ENCODE data around the gene ZSWIM4. TPM values are rescaled to one million over a fixed set of nuclear protein-coding genes. Genes with fewer than 3 reads are reported as not detected.

Gene ZSWIM4
- polyA plus RNA-seq, 1 of the 3 experiments (the other 2 are of a cell fraction), result 4.7 TPM

- H3K9me2 ChIP-seq, result no peaks in the 10 kb centered on the region
- H3K4me1 ChIP-seq (ENCODE audit: control insufficient read depth in 1 of 2, insufficient read depth in 2 of 2, low read depth in 1 of 2, low read length in 1 of 2), result peaks cover 6 to 17% of the 10 kb centered on the region in 2 experiments; a peak in 3 of 4 replicates
- H3K4me2 ChIP-seq, result no peak overlapping the region
- ChIA-PET POLR2A (interaction anchor here (1.0 to 1.5 kb wide), 2 partner anchors 128 to 198 kb away, joined by 3 to 6 read pairs; a partner anchor contains a TSS), CTCF (interaction anchor here (1.5 to 13.8 kb wide), 4 partner anchors 184 to 261 kb away, joined by 3 to 146 read pairs (median 22); partner anchors contain the start of genes ASF1B and MISP3)
- H2AFZ ChIP-seq (ENCODE audit: low read depth), result no peak overlapping the region
- TF ChIP-seq FOXM1 (IDR thresholded peaks at IDR 0.05; ENCODE audit: low read depth) (no peak), TAF1 (IDR thresholded peaks at IDR 0.05; ENCODE audit: borderline replicate concordance, low read depth, low read length) (no peak), PBX3 (IDR thresholded peaks at IDR 0.05) (no peak), MXI1 (IDR thresholded peaks at IDR 0.05; ENCODE audit: low read depth, low read length) (no peak), GATA2 (CRISPR knock-in tag; IDR thresholded peaks at IDR 0.05) (no peak), SIN3A (IDR thresholded peaks at IDR 0.05; ENCODE audit: borderline replicate concordance, low read depth, low read length) (no peak), REST (IDR thresholded peaks at IDR 0.05; ENCODE audit: low read depth, low read length) (no peak), ELF1 (IDR thresholded peaks at IDR 0.05) (no peak)
- no peaks in the 10 kb centered on the region for H3K27me3 ChIP-seq (ENCODE audit: insufficient read depth)
- peaks cover 9% of the 10 kb centered on the region for H3F3A ChIP-seq (replicated peaks; ENCODE audit: insufficient read depth)
- H4K20me1 ChIP-seq (ENCODE audit: insufficient read depth), result no peaks in the 10 kb centered on the region
- no peak overlapping the region for H3K9ac ChIP-seq
- WGBS (ENCODE audit: low lambda C conversion rate), result 96% methylated on average over 3 of the region's 5 CpGs
- DNase-seq, result peak; percentile 18
- no peak overlapping the region for H3K27ac ChIP-seq (ENCODE audit: low read depth in 2 of 2, low read length in 1 of 2)
- H3K4me3 ChIP-seq (ENCODE audit: low read depth in 2 of 2, low read length in 1 of 2), result no peak overlapping the region
- no peaks in the 10 kb centered on the region for H3K36me3 ChIP-seq (replicated peaks in 1 of 2; ENCODE audit: control insufficient read depth in 1 of 2, insufficient read depth in 2 of 2, low read length in 1 of 2)
- H3K9me3 ChIP-seq, result no peaks in the 10 kb centered on the region
- no peaks in the 10 kb centered on the region for H3K79me2 ChIP-seq (ENCODE audit: insufficient read depth)
Observed at GRCh38 chr19:13875824-13876223, 80.6 kb downstream of the ZSWIM4 start.

- CTCF ChIA-PET, result interaction anchor here (0.7 to 13.8 kb wide), 5 partner anchors 155 to 260 kb away, joined by 3 to 146 read pairs (median 3); partner anchors contain the start of genes ASF1B, IL27RA and MISP3
- Histone ChIP-seq H3K4me2 (no peak within 1 kb of the TSS), H3K36me3 (replicated peaks in 1 of 2; ENCODE audit: control insufficient read depth in 1 of 2, insufficient read depth in 2 of 2, low read length in 1 of 2) (no peaks in the 10 kb centered on the region), H4K20me1 (ENCODE audit: insufficient read depth) (no peaks in the 10 kb centered on the region), H2AFZ (ENCODE audit: low read depth) (no peak within 1 kb of the TSS), H3K79me2 (ENCODE audit: insufficient read depth) (no peaks in the 10 kb centered on the region), H3K27ac (ENCODE audit: low read depth in 2 of 2, low read length in 1 of 2) (no peak within 1 kb of the TSS), H3F3A (replicated peaks; ENCODE audit: insufficient read depth) (peaks cover 2% of the 10 kb centered on the region), H3K4me3 (ENCODE audit: low read depth in 2 of 2, low read length in 1 of 2) (no peak within 1 kb of the TSS), H3K27me3 (ENCODE audit: insufficient read depth) (no peaks in the 10 kb centered on the region), H3K9me3 (no peaks in the 10 kb centered on the region), H3K4me1 (ENCODE audit: control insufficient read depth in 1 of 2, insufficient read depth in 2 of 2, low read depth in 1 of 2, low read length in 1 of 2) (peaks cover 7 to 22% of the 10 kb centered on the region in 2 experiments; a peak in 3 of 4 replicates), H3K9me2 (no peaks in the 10 kb centered on the region), H3K9ac (no peak within 1 kb of the TSS)
- TF ChIP-seq EZH2phosphoT487 (IDR thresholded peaks at IDR 0.05; ENCODE audit: borderline replicate concordance, low read depth) (no peak), TCF12 (IDR thresholded peaks at IDR 0.05) (no peak), TAF1 (IDR thresholded peaks at IDR 0.05; ENCODE audit: borderline replicate concordance, low read depth, low read length) (no peak), PBX3 (IDR thresholded peaks at IDR 0.05) (no peak), NFIC (IDR thresholded peaks at IDR 0.05; ENCODE audit: borderline replicate concordance) (no peak), USF1 (IDR thresholded peaks at IDR 0.05; ENCODE audit: borderline replicate concordance, low read depth) (no peak), POLR2AphosphoS5 (IDR thresholded peaks at IDR 0.05; ENCODE audit: low read depth, low read length) (no peak), GATA2 (CRISPR knock-in tag; IDR thresholded peaks at IDR 0.05) (no peak), ZBTB33 (IDR thresholded peaks at IDR 0.05; ENCODE audit: borderline replicate concordance, low read depth) (no peak), TEAD4 (IDR thresholded peaks at IDR 0.05; ENCODE audit: borderline replicate concordance, insufficient read depth) (no peak), FOXJ3 (CRISPR knock-in tag; IDR thresholded peaks at IDR 0.05) (no peak), MEF2A (IDR thresholded peaks at IDR 0.05; ENCODE audit: borderline replicate concordance, low read depth) (no peak), YY1 (IDR thresholded peaks at IDR 0.05; ENCODE audit: low read depth) (no peak)
- 48% methylated on average over 5 of the region's 5 CpGs for WGBS (ENCODE audit: low lambda C conversion rate)
- peak; percentile 17 for DNase-seq
- POLR2A ChIA-PET, result no interaction called here
Observed at GRCh38 chr19:13876834-13877233, 81.6 kb downstream of the ZSWIM4 start, which contains the start of gene NANOS3. NANOS3 (plus strand) TSS chr19:13877134; CDS start chr19:13877249, 115 bp downstream.

Measured in SK-N-SH (cell line).